ENCODE measurements around the gene MAD1L1. TPM values are rescaled to one million over a fixed set of nuclear protein-coding genes. Genes with fewer than 3 reads are reported as not detected.

Gene MAD1L1
- total and polyA plus RNA-seq, 4 donors = 12.8 to 20.7 (median 16.5) TPM

GRCh38 chr7:2168615-2169311, 64.0 kb downstream of the MAD1L1 start:
- Histone ChIP-seq H3K4me1 (ENCODE audit: control insufficient read depth in 4 of 4, insufficient read depth in 4 of 4, low read length in 3 of 4) (no peaks in the 10 kb centered on the region), H3K9ac (ENCODE audit: low read depth in 1 of 2, low read length in 2 of 2) (no peak overlapping the region), H3K9me3 (ENCODE audit: control insufficient read depth in 4 of 4, low read length in 3 of 4) (no peaks in the 10 kb centered on the region), H3K27ac (ENCODE audit: low read depth in 1 of 2, low read length in 2 of 2) (no peak overlapping the region), H3K36me3 (ENCODE audit: control insufficient read depth in 4 of 4, insufficient read depth in 3 of 4, low read depth in 1 of 4, low read length in 3 of 4) (no peaks in the 10 kb centered on the region), H3K4me3 (ENCODE audit: low read depth in 1 of 3, low read length in 3 of 3) (no peak overlapping the region), H3K27me3 (ENCODE audit: control insufficient read depth in 4 of 4, insufficient read depth in 4 of 4, low read length in 3 of 4) (no peaks in the 10 kb centered on the region)
- no peak for TF ChIP-seq YY1 (IDR thresholded peaks at IDR 0.05)
- no peak for TF ChIP-seq RAD21 (IDR thresholded peaks at IDR 0.05)
- TF ChIP-seq GABPA (IDR thresholded peaks at IDR 0.05 in 1 of 2, conservative IDR thresholded peaks at IDR 0.05 in 1 of 2) = no peak
- no peak for TF ChIP-seq HNF4A (conservative IDR thresholded peaks at IDR 0.05)
- no peak for TF ChIP-seq JUND (IDR thresholded peaks at IDR 0.05)
- TF ChIP-seq ZBTB33 (IDR thresholded peaks at IDR 0.05) = no peak
- TF ChIP-seq SP1 (IDR thresholded peaks at IDR 0.05) = no peak
- TF ChIP-seq RXRA (IDR thresholded peaks at IDR 0.05) = no peak
- no peak for TF ChIP-seq FOXA1 (IDR thresholded peaks at IDR 0.05)
- no peak for TF ChIP-seq CTCF (IDR thresholded peaks at IDR 0.05; ENCODE audit: low read depth, low read length, missing input control)
- no peak for TF ChIP-seq ATF3 (IDR thresholded peaks at IDR 0.05)
- TF ChIP-seq HNF4G (IDR thresholded peaks at IDR 0.05) = no peak
- no peak for TF ChIP-seq NR2F2 (IDR thresholded peaks at IDR 0.05)
- no peak for TF ChIP-seq MAX (IDR thresholded peaks at IDR 0.05)
- TF ChIP-seq FOXA2 (IDR thresholded peaks at IDR 0.05) = no peak
- no peak for TF ChIP-seq EGR1 (IDR thresholded peaks at IDR 0.05; ENCODE audit: low read depth in 2 of 2)
- TF ChIP-seq REST (IDR thresholded peaks at IDR 0.05) = no peak
- TF ChIP-seq TAF1 (conservative IDR thresholded peaks at IDR 0.05) = no peak
- no peak for DNase-seq (ENCODE audit: low spot score)
- 96% methylated on average over 37 of the region's 37 CpGs for WGBS
